Pancreas (tissue), 10 donors: ENCODE data around the gene CABLES1. TPM values are rescaled to one million over a fixed set of nuclear protein-coding genes. Genes with fewer than 3 reads are reported as not detected.

Experiments
- ATAC-seq, 4 donors: fragments of 200-7000 bp; cut with Tn5 transposase; one replicate each; pipeline versions ENCODE4 v1.8.0 to v1.9.1; 2020; ENCODE audit warnings: mild to moderate bottlenecking in 4 of 4, moderate library complexity in 4 of 4
- DNase-seq, 6 donors: peaks; one replicate each; pipeline ENCODE4 v3.0.0-alpha.2; 2020
- FAIRE-seq: peaks from 2 replicates; lab custom pipeline; 2012; peaks lifted over from hg19 to GRCh38; lab: Jason Lieb, UNC
- H3K27ac ChIP-seq, 4 donors: fragments of 200-600 bp; sonication (generic); 1 replicate in 3 of 4; 2 replicates in 1 of 4; pipeline versions ENCODE4 v1.5.0 to v1.8.0; 2020
- H3K27me3 ChIP-seq, 4 donors: fragments of 200-600 bp; one replicate each; pipeline ENCODE4 v1.8.0; 2021
- H3K36me3 ChIP-seq, 3 donors: fragments of 200-600 bp; sonication (generic) in 1 of 3; one replicate each; pipeline versions ENCODE4 v1.5.0 to v1.8.0; 2020 to 2021
- H3K4me1 ChIP-seq, 3 donors: fragments of 200-600 bp; one replicate each; pipeline ENCODE4 v1.8.0; 2021
- H3K4me3 ChIP-seq, 4 donors: fragments of 200-600 bp; sonication (generic) in 2 of 4; one replicate each; pipeline versions ENCODE4 v1.5.0 to v1.8.0; 2020 to 2021
- H3K9me3 ChIP-seq, 4 donors: fragments of 200-600 bp; one replicate each; pipeline ENCODE4 v1.8.0; 2021
- WGBS, 2 donors: extraction: QIAGEN DNeasy Blood & Tissue Kit; methylation state at CpG; one replicate each; pipeline ENCODE4 v1.1.7; 2013; 5-methylcytosine and 5-hydroxymethylcytosine counted together
- intact Hi-C, 3 donors: fragments of 100-400 bp; cut with DNase I; formaldehyde crosslinking; loops; one replicate each; pipeline versions ENCODE4 v1.11.1 to v1.14.2; 2022
- polyA plus RNA-seq, 2 donors: library from polyadenylated mRNA; stranded (reverse); fragments of 200-250 nt; gene quantifications; one replicate each; pipeline ENCODE4 v1.2.3, GENCODE V29; 2013
- total RNA-seq, 6 donors: library from RNA; stranded (reverse); fragmentation: NEBNext Ultra II Directional in 4 of 6; extraction: Animal tissue kit (Norgen Biotek cat#: 25700) in 4 of 6; gene quantifications; one replicate each; pipeline versions ENCODE4 v1.2.1 to v1.2.4, GENCODE V29; 2021 to 2023
- TF ChIP-seq, protein P1 (sequence below), 4 donors: fragments of 200-600 bp; sonication (generic) in 3 of 4; IDR thresholded peaks; one replicate each; pipeline versions ENCODE4 v1.5.0 to v1.8.0; 2021; ENCODE audit warnings: antibody characterized with exemption in 4 of 4
- donor health status: healthy with polysubstance abuse.
- donor health status: DM: no; HTN: no; CAD: no; lungs with moderate emphysema.
- donor health status: DM: no; HTN: no; CAD: no.
- donor health status: control.
- donor health status: control.
- donor health status: Bipolar disorder and iron deficiency.
- donor health status: DM: yes; HTN: yes; CAD: no.
- donor health status: DM: no; HTN: no; CAD: no.
- donor health status: DM: no; HTN: no; CAD: no.
- donor health status: DM: yes; HTN: yes; CAD: no.

The CABLES1 gene
- total and polyA plus RNA-seq, 8 donors: 2.0 to 5.7 (median 3.2) TPM

DNA sequence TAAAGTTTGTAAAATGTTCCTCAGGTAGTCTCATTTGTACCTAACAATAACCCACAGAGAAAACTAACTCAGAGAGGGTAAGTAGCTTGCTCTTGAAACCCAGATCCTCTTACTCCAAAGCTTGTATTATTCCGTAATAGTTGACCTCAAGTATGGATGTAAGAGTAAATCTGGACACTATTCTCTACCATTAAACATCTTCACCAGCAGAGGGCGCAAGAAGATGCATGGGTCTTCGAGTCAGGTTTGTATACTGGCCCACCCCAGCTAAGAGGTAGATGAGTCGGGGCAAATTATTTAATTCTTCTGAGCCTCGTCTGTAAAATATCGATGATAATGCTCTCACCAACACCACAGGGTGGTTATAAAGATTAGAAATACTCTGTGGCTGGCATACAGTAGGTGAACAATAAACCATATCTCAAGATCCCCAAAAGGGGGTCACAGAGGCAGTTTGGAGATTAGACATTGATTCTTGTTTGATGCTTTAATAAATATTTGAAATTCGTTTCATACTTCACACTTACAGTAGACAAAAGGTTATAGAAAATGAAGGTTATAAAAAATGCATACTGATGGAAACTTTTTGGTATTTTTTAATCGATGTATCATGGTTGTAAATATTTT, 3.5 kb upstream of the CABLES1 start:
- H3K4me3 ChIP-seq: no peak overlapping the region
- peak; percentile 71 for FAIRE-seq
- H3K9me3 ChIP-seq: no peaks in the 10 kb centered on the region
- no peak overlapping the region for H3K27ac ChIP-seq
- H3K27me3 ChIP-seq: no peaks in the 10 kb centered on the region
- TF ChIP-seq, protein P1, sequence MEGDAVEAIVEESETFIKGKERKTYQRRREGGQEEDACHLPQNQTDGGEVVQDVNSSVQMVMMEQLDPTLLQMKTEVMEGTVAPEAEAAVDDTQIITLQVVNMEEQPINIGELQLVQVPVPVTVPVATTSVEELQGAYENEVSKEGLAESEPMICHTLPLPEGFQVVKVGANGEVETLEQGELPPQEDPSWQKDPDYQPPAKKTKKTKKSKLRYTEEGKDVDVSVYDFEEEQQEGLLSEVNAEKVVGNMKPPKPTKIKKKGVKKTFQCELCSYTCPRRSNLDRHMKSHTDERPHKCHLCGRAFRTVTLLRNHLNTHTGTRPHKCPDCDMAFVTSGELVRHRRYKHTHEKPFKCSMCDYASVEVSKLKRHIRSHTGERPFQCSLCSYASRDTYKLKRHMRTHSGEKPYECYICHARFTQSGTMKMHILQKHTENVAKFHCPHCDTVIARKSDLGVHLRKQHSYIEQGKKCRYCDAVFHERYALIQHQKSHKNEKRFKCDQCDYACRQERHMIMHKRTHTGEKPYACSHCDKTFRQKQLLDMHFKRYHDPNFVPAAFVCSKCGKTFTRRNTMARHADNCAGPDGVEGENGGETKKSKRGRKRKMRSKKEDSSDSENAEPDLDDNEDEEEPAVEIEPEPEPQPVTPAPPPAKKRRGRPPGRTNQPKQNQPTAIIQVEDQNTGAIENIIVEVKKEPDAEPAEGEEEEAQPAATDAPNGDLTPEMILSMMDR (IDR thresholded peaks at IDR 0.05): peak; percentile 38 to 73 (median 63)
- H3K36me3 ChIP-seq: no peaks in the 10 kb centered on the region
- H3K4me1 ChIP-seq: peaks cover 0 to 18% (median 6%) of the 10 kb centered on the region in 3 donors
- peak in 3 of 4 donors; percentile 8 to 54 (median 36) for ATAC-seq
- intact Hi-C loops: loop anchor here in 1 of 3 donors (10.0 kb wide), 1 partner anchor 243 kb away; no protein-coding TSS in a partner anchor
- DNase-seq: peak in 3 of 6 donors; percentile 43 to 62 (median 56)
- WGBS, 2 donors: 20 to 25% methylated on average over 8 of the region's 8 CpGs

- TF ChIP-seq, protein P1 (IDR thresholded peaks at IDR 0.05): no peak
- 8 to 11% methylated on average over 18 of the region's 18 CpGs for WGBS, 2 donors
- Histone ChIP-seq H3K27ac (peak overlapping the region; percentile 42 to 82 (median 64)), H3K9me3 (no peaks in the 10 kb centered on the region), H3K4me3 (peak overlapping the region in 2 of 4 donors; percentile 47 to 73), H3K4me1 (peaks cover 0 to 27% (median 6%) of the 10 kb centered on the region in 3 donors), H3K36me3 (no peaks in the 10 kb centered on the region), H3K27me3 (no peaks in the 10 kb centered on the region)
- FAIRE-seq: no peak
- intact Hi-C loops: loop anchor here in 1 of 3 donors (10.0 kb wide), 1 partner anchor 241 kb away; no protein-coding TSS in a partner anchor
- peak in 4 of 6 donors; percentile 58 to 75 (median 65) for DNase-seq
- ATAC-seq: peak; percentile 65 to 79 (median 68)
These were observed 1.2 kb upstream of the CABLES1 start for GRCh38 chr18:23133860-23134779.

DNA sequence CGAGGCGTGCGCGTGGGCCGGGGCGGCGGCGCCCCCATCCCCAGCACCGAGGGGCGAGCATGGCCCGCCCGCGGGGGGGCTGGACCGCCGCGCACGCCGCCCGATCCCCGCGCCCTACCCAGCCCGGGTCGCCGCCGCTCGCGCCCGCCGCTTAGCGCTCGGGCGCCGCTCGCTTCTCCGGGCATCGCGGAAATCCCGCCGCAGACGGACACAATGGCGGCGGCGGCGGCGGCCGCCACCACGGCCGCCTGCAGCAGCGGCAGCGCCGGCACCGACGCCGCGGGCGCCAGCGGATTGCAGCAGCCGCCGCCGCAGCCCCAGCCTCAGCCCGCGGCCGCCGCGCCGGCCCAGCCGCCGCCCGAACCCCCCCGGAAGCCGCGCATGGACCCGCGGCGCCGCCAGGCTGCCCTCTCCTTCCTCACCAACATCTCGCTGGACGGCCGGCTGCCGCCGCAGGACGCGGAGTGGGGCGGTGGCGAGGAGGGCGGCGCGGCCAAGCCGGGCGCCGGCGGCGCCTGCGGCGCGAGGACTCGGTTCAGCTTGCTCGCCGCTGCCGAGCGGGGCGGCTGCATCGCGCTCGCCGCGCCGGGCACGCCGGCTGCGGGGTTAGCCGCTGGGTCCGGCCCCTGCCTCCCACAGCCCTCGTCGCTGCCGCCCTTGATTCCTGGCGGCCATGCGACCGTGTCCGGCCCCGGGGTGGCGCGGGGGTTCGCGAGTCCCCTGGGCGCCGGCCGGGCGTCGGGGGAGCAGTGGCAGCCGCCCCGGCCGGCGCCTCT, 453 bp downstream of the CABLES1 start:
- peak overlapping the region; percentile 42 to 82 (median 64) for H3K27ac ChIP-seq
- H3K4me1 ChIP-seq: peaks cover 0 to 27% (median 6%) of the 10 kb centered on the region in 3 donors
- peak in 4 of 6 donors; percentile 52 to 77 (median 64) for DNase-seq
- no peaks in the 10 kb centered on the region for H3K9me3 ChIP-seq
- FAIRE-seq: no peak
- intact Hi-C loops: loop anchor here in 1 of 3 donors (10.0 kb wide), 1 partner anchor 239 kb away; no protein-coding TSS in a partner anchor
- no peaks in the 10 kb centered on the region for H3K36me3 ChIP-seq
- TF ChIP-seq, protein P1 (IDR thresholded peaks at IDR 0.05): no peak
- peak in 3 of 4 donors; percentile 1 to 41 (median 8) for ATAC-seq
- peak overlapping the region; percentile 29 to 73 (median 50) for H3K4me3 ChIP-seq
- 1% methylated on average over 38 to 134 of the region's 134 CpGs for WGBS, 2 donors
- H3K27me3 ChIP-seq: no peaks in the 10 kb centered on the region

GRCh38 chr18:23136326-23137096, 1.2 kb downstream of the CABLES1 start:
- ATAC-seq (peak in 2 of 4 donors; percentile 9 to 24), DNase-seq (peak in 3 of 6 donors; percentile 31 to 84 (median 72)), FAIRE-seq (no peak)
- TF ChIP-seq, protein P1 (IDR thresholded peaks at IDR 0.05): no peak
- no peaks in the 10 kb centered on the region for H3K9me3 ChIP-seq
- H3K27me3 ChIP-seq: no peaks in the 10 kb centered on the region
- H3K27ac ChIP-seq: peak overlapping the region in 1 of 4 donors; percentile 19
- H3K4me3 ChIP-seq: peak overlapping the region; percentile 28 to 73 (median 49)
- H3K36me3 ChIP-seq: no peaks in the 10 kb centered on the region
- intact Hi-C loops: loop anchor here in 1 of 3 donors (10.0 kb wide), 1 partner anchor 238 kb away; no protein-coding TSS in a partner anchor
- 13 to 40% methylated on average over 72 of the region's 72 CpGs for WGBS, 2 donors
- H3K4me1 ChIP-seq: peaks cover 0 to 34% (median 12%) of the 10 kb centered on the region in 3 donors
